Esophagus muscularis mucosa (tissue), 4 donors: Measurements from ENCODE around the gene ZXDC.

Experiments used
- CTCF ChIP-seq, 3 experiments: fragments of 200-600 bp in 2 of 3; fragments of 450-650 bp in 1 of 3; sonication (generic) in 2 of 3; IDR thresholded peaks; one replicate each; pipeline ENCODE4 v1.5.1; 2017 to 2019; ENCODE audit warnings: antibody characterized with exemption in 3 of 3, mild to moderate bottlenecking in 2 of 3, moderate library complexity in 1 of 3
- EP300 ChIP-seq: sonication (generic); formaldehyde crosslinking; IDR thresholded peaks from one replicate; pipeline ENCODE4 v1.6.1; 2017; ENCODE audit warnings: antibody characterized with exemption
- POLR2A ChIP-seq: fragments of 450-650 bp; IDR thresholded peaks from one replicate; pipeline ENCODE4 v1.6.1; 2017; ENCODE audit warnings: antibody characterized with exemption, moderate library complexity, mild to moderate bottlenecking, low read depth
- POLR2AphosphoS5 ChIP-seq, 2 donors: sonication (generic); formaldehyde crosslinking; IDR thresholded peaks; one replicate each; pipeline ENCODE4 v1.6.1; 2017; ENCODE audit warnings: antibody characterized with exemption in 2 of 2

GRCh38 chr3:126431103-126431534 is 44.6 kb downstream of the ZXDC start:
- TF ChIP-seq POLR2AphosphoS5 (IDR thresholded peaks at IDR 0.05) (no peak), CTCF (IDR thresholded peaks at IDR 0.05) (no peak), POLR2A (no peak), EP300 (no peak)
